H1 (cell line): ENCODE data around the gene TMEM51. TPM values are rescaled to one million over a fixed set of nuclear protein-coding genes. Genes with fewer than 3 reads are reported as not detected.

Source experiments
- CTCF ChIA-PET: fragments of 300-600 bp; sonication (Branson Sonifier 250); formaldehyde crosslinking; loops from one replicate; lab custom pipeline; 2021; ENCODE audit not compliant: partially characterized antibody; lab: Charles Lee
- POLR2A ChIA-PET: fragments of 300-600 bp; sonication (Branson Sonifier 250); formaldehyde crosslinking; loops from one replicate; lab custom pipeline; 2021; ENCODE audit warnings: inconsistent platforms; ENCODE audit not compliant: partially characterized antibody; lab: Charles Lee
- DNase-seq, 2 experiments: peaks; one replicate each; pipeline versions ENCODE4 v3.0.0 to v3.0.0-alpha.2; 2010 to 2022; ENCODE audit warnings: low spot score in 2 of 2, low read depth in 1 of 2, mixed read lengths in 1 of 2
- FAIRE-seq: peaks from 2 replicates; lab custom pipeline; 2011; peaks lifted over from hg19 to GRCh38; lab: Jason Lieb, UNC
- H2AFZ ChIP-seq: 2 replicates; pipeline ENCODE4 v1.8.1; 2012; ENCODE audit warnings: low read length, inconsistent platforms
- H2AK5ac ChIP-seq: 2 replicates; pipeline ENCODE4 v1.6.1; 2013; ENCODE audit warnings: low read depth, low read length
- H2BK120ac ChIP-seq: replicated peaks from 2 replicates; pipeline ENCODE3; 2013; ENCODE audit warnings: low read depth, low read length, inconsistent platforms
- H2BK12ac ChIP-seq: 2 replicates; pipeline ENCODE4 v1.6.1; 2013; ENCODE audit warnings: low read depth, low read length
- H2BK15ac ChIP-seq: 2 replicates; pipeline ENCODE4 v1.6.1; 2013; ENCODE audit warnings: low read length
- H2BK20ac ChIP-seq: 2 replicates; pipeline ENCODE4 v1.6.1; 2013; ENCODE audit warnings: low read length
- H2BK5ac ChIP-seq: 2 replicates; pipeline ENCODE4 v1.6.1; 2013; ENCODE audit warnings: low read depth, low read length
- H3K14ac ChIP-seq: 2 replicates; pipeline ENCODE4 v1.6.1; 2013; ENCODE audit warnings: inconsistent platforms; ENCODE audit not compliant: insufficient read length
- H3K18ac ChIP-seq: 2 replicates; pipeline ENCODE4 v1.6.1; 2013; ENCODE audit warnings: low read length; ENCODE audit errors: extremely low read depth
- H3K23ac ChIP-seq: 2 replicates; pipeline ENCODE4 v1.6.1; 2013; ENCODE audit warnings: inconsistent platforms; ENCODE audit not compliant: insufficient read length
- H3K23me2 ChIP-seq: 2 replicates; pipeline ENCODE4 v1.6.1; 2013; ENCODE audit warnings: low read depth, low read length
- H3K27ac ChIP-seq: 2 replicates; pipeline ENCODE4 v1.6.1; 2011; ENCODE audit warnings: low read depth, low read length, inconsistent platforms
- H3K27me3 ChIP-seq, 4 experiments: replicated peaks in 1 of 4; 1 replicate in 1 of 4; 2 replicates in 3 of 4; pipeline versions ENCODE4 v1.6.1 to v1.8.1; 2011 to 2013; ENCODE audit warnings: low read length in 3 of 4, mild to moderate bottlenecking in 3 of 4, inconsistent platforms in 2 of 4, mixed read lengths in 2 of 4, moderate library complexity in 1 of 4; ENCODE audit not compliant: control insufficient read depth in 3 of 4, insufficient read depth in 3 of 4; ENCODE audit errors: extremely low read depth in 1 of 4
- H3K36me3 ChIP-seq, 4 experiments: 2 replicates each; pipeline versions ENCODE4 v1.6.1 to v1.8.1; 2011 to 2013; ENCODE audit warnings: mild to moderate bottlenecking in 4 of 4, low read length in 3 of 4, moderate library complexity in 2 of 4, control low read depth in 1 of 4, inconsistent platforms in 1 of 4; ENCODE audit not compliant: insufficient read depth in 4 of 4, control insufficient read depth in 2 of 4
- H3K4ac ChIP-seq: replicated peaks from 2 replicates; pipeline ENCODE3; 2013; ENCODE audit warnings: low read length, low read depth, mixed read lengths, inconsistent platforms; ENCODE audit not compliant: insufficient read length
- H3K4me1 ChIP-seq, 4 experiments: replicated peaks in 1 of 4; 1 replicate in 1 of 4; 2 replicates in 3 of 4; pipeline versions ENCODE4 v1.6.1 to v1.8.1; 2011 to 2013; ENCODE audit warnings: low read length in 3 of 4, inconsistent platforms in 2 of 4, mixed read lengths in 1 of 4; ENCODE audit not compliant: insufficient read depth in 4 of 4, control insufficient read depth in 3 of 4
- H3K4me2 ChIP-seq, 2 experiments: 2 replicates each; pipeline versions ENCODE4 v1.6.1 to v1.8.1; 2011 to 2013; ENCODE audit warnings: low read depth in 2 of 2, low read length in 2 of 2, control low read depth in 1 of 2, inconsistent platforms in 1 of 2, mild to moderate bottlenecking in 1 of 2; ENCODE audit not compliant: insufficient read depth in 1 of 2
- H3K4me3 ChIP-seq, 4 experiments: fragments of 200-600, 300-600 bp in 1 of 4; sonication (generic), shearing (Covaris generic), sonication (Bioruptor Twin) in 1 of 4; 2 replicates each; pipeline versions ENCODE4 v1.5.1 to v1.8.1; 2011 to 2016; ENCODE audit warnings: low read length in 4 of 4, low read depth in 3 of 4, control low read depth in 2 of 4, inconsistent platforms in 2 of 4, mild to moderate bottlenecking in 2 of 4, mixed read lengths in 1 of 4, moderate library complexity in 1 of 4; ENCODE audit not compliant: insufficient read depth in 2 of 4; ENCODE audit errors: extremely low read depth in 1 of 4
- H3K56ac ChIP-seq: replicated peaks from 2 replicates; pipeline ENCODE3; 2013; ENCODE audit warnings: low read depth, mild to moderate bottlenecking, mixed read lengths, low read length, inconsistent platforms; ENCODE audit not compliant: insufficient read length
- H3K79me1 ChIP-seq: 2 replicates; pipeline ENCODE4 v1.6.1; 2013; ENCODE audit warnings: low read depth, low read length, control low read depth
- H3K79me2 ChIP-seq, 2 experiments: 2 replicates each; pipeline versions ENCODE4 v1.6.1 to v1.8.1; 2012 to 2013; ENCODE audit warnings: low read length in 2 of 2, mild to moderate bottlenecking in 2 of 2, inconsistent platforms in 1 of 2; ENCODE audit not compliant: insufficient read depth in 2 of 2, control insufficient read depth in 1 of 2
- H3K9ac ChIP-seq, 4 experiments: replicated peaks in 1 of 4; 1 replicate in 1 of 4; 2 replicates in 3 of 4; pipeline versions ENCODE4 v1.6.1 to v1.8.1; 2011 to 2013; ENCODE audit warnings: low read depth in 3 of 4, low read length in 3 of 4, control low read depth in 2 of 4, mild to moderate bottlenecking in 2 of 4, moderate library complexity in 2 of 4, inconsistent platforms in 1 of 4; ENCODE audit errors: extremely low read depth in 1 of 4
- H3K9me3 ChIP-seq, 2 experiments: 2 replicates each; pipeline versions ENCODE4 v1.6.1 to v1.8.1; 2012 to 2013; ENCODE audit warnings: mild to moderate bottlenecking in 2 of 2, moderate library complexity in 2 of 2, control low read depth in 1 of 2, inconsistent platforms in 1 of 2, low read depth in 1 of 2, low read length in 1 of 2, mixed read lengths in 1 of 2; ENCODE audit not compliant: insufficient read depth in 2 of 2
- H4K20me1 ChIP-seq, 2 experiments: replicated peaks in 1 of 2; 2 replicates each; pipeline versions ENCODE3 to v1.8.1; 2011 to 2013; ENCODE audit warnings: inconsistent platforms in 2 of 2, low read length in 2 of 2, mild to moderate bottlenecking in 1 of 2; ENCODE audit not compliant: insufficient read depth in 2 of 2, control insufficient read depth in 1 of 2
- H4K5ac ChIP-seq: 2 replicates; pipeline ENCODE4 v1.6.1; 2013; ENCODE audit warnings: low read length, low read depth, mixed read lengths, inconsistent platforms; ENCODE audit not compliant: insufficient read length
- H4K8ac ChIP-seq: 2 replicates; pipeline ENCODE4 v1.8.0; 2013; ENCODE audit warnings: mild to moderate bottlenecking, moderate library complexity, low read length, inconsistent platforms; ENCODE audit not compliant: insufficient read depth; ENCODE audit errors: extremely low read depth
- H4K91ac ChIP-seq: replicated peaks from 2 replicates; pipeline ENCODE3; 2013; ENCODE audit warnings: low read length, mixed read lengths, inconsistent platforms; ENCODE audit not compliant: insufficient read length
- BCL11A ChIP-seq, 2 experiments: IDR thresholded peaks; one replicate each; pipeline ENCODE4 v1.6.1; 2011; ENCODE audit warnings: low read depth in 2 of 2, low read length in 2 of 2, mild to moderate bottlenecking in 2 of 2
- CBX8 ChIP-seq: fragments of 300-800, 300-1000 bp; sonication (generic); IDR thresholded peaks from 2 replicates; pipeline ENCODE4 v1.7.1; 2016; ENCODE audit warnings: low read depth, low read length, borderline replicate concordance
- GABPA ChIP-seq: IDR thresholded peaks from 2 replicates; pipeline ENCODE4 v1.6.1; 2011; ENCODE audit warnings: mild to moderate bottlenecking, low read length, moderate library complexity, borderline replicate concordance; ENCODE audit not compliant: insufficient read depth
- JUN ChIP-seq: IDR thresholded peaks from 2 replicates; pipeline ENCODE4 v1.6.1; 2011; ENCODE audit warnings: low read depth, mild to moderate bottlenecking, improper control_type of control experiment, low read length
- KDM1A ChIP-seq: fragments of 200-600, 300-600 bp; sonication (generic); IDR thresholded peaks from 2 replicates; pipeline ENCODE4 v1.7.1; 2016; ENCODE audit warnings: mild to moderate bottlenecking, low read length, borderline replicate concordance
- PHF8 ChIP-seq: fragments of 200-600 bp; sonication (generic); conservative IDR thresholded peaks from 2 replicates; pipeline ENCODE4 v1.7.1; 2012; ENCODE audit warnings: low read depth, mild to moderate bottlenecking, inconsistent platforms, low read length, moderate library complexity
- POLR2AphosphoS5 ChIP-seq: IDR thresholded peaks from 2 replicates; pipeline ENCODE4 v1.6.1; 2011; ENCODE audit warnings: low read depth, low read length
- RNF2 ChIP-seq: fragments of 200-900, 300-1000 bp; sonication (generic); IDR thresholded peaks from 2 replicates; pipeline ENCODE4 v1.7.1; 2016; ENCODE audit warnings: borderline replicate concordance, low read depth, mild to moderate bottlenecking, antibody characterized with exemption, low read length; ENCODE audit not compliant: poor library complexity, severe bottlenecking; ENCODE audit errors: missing control alignments
- SIRT6 ChIP-seq: IDR thresholded peaks from one replicate; pipeline ENCODE4 v1.7.1; 2012; ENCODE audit warnings: low read length, inconsistent platforms
- SP2 ChIP-seq: IDR thresholded peaks from 2 replicates; pipeline ENCODE4 v1.6.1; 2012; ENCODE audit warnings: mild to moderate bottlenecking, low read length, inconsistent platforms
- SUZ12 ChIP-seq: fragments of 200-600 bp; sonication (generic); IDR thresholded peaks from 2 replicates; pipeline ENCODE4 v1.6.1; 2012; ENCODE audit warnings: mild to moderate bottlenecking, inconsistent platforms, low read length, moderate library complexity, mixed read lengths
- WGBS, 2 experiments: shearing (Covaris generic) in 1 of 2; methylation state at CpG; one replicate each; pipeline versions ENCODE4 v1.1.6 to v1.1.7; 2013 to 2015; ENCODE audit warnings: low lambda C conversion rate in 2 of 2, mixed read lengths in 2 of 2, inconsistent platforms in 1 of 2, low coverage in 1 of 2, missing lambda C conversion rate in 1 of 2; ENCODE audit not compliant: insufficient replicate concordance in 2 of 2, insufficient coverage in 1 of 2, insufficient read length in 1 of 2; ENCODE audit errors: extremely low coverage in 1 of 2, missing lambda C conversion rate in 1 of 2; 5-methylcytosine and 5-hydroxymethylcytosine counted together
- polyA plus RNA-seq, 7 experiments: library from polyadenylated mRNA; depleted of rRNA in 3 of 7; stranded (reverse) in 5 of 7; unstranded in 2 of 7; fragments of >200 nt in 5 of 7; fragments of 200-250 nt in 2 of 7; gene quantifications; 1 replicate in 5 of 7; 2 replicates in 1 of 7; 4 replicates in 1 of 7; pipeline versions ENCODE4 v1.2.1 to v1.2.3, GENCODE V29; 2011 to 2013; ENCODE audit warnings: missing spikeins in 2 of 7, mixed read lengths in 2 of 7
- total RNA-seq: library from RNA; stranded (reverse); fragmentation: NEBNext Ultra II Directional; extraction: Animal tissue kit (Norgen Biotek cat#: 25700); gene quantifications from 2 replicates; pipeline ENCODE4 v1.2.1, GENCODE V29; 2021

The TMEM51 gene
- total and polyA plus RNA-seq, 2 of the 8 experiments (the other 6 are each of a cell fraction or from before 2014, with no cell fraction given): 9.9 to 10.7 TPM

DNA sequence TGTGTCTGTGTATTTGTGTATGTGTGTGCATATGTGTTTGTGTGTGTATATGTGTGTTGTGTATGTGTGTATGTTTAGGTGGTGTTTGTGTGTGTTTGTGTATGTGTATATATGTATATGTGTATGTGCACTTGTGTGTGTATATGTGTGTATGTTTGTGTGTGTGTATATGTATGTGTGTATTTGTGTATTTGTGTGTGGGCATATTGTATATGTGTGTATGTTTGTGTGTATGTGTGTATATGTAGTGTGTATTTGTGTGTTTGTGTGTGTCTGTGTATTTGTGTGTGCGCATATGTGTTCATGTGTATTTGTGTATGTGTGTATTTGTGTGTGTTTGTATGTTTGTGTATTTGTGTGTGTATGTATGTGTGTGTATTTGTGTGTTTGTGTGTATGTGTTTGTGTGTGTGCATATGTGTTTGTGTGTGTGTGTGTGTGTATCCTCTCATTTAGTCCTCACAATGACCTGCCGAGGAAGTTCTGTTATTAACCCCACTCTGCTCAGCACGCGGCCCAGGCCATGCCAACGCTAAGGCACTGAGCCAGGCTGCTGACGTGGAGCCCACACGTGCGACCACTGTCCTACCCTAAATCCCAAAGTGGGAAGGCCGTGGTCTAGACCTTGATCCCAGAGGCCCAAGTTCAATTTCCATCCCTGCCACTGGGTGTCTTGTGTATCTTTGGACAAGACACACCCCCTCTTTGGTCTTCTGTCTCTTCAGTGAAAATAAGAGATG lies 43.2 kb upstream of the TMEM51 start:
- H2BK12ac ChIP-seq: no peak overlapping the region
- H3K23me2 ChIP-seq: peaks cover 9% of the 10 kb centered on the region; the same call in 1 of the 2 replicates
- no peak overlapping the region for H3K14ac ChIP-seq
- H2BK15ac ChIP-seq: peak overlapping the region; percentile 40; the same call in 1 of the 2 replicates
- H2BK5ac ChIP-seq: no peak overlapping the region
- peak overlapping the region; percentile 22 for H4K91ac ChIP-seq
- FAIRE-seq (no peak), DNase-seq (no peak)
- no peak overlapping the region for H2AFZ ChIP-seq
- H4K5ac ChIP-seq: no peak overlapping the region
- H3K23ac ChIP-seq: no peak overlapping the region
- no peak overlapping the region for H3K4me3 ChIP-seq
- no peaks in the 10 kb centered on the region; a peak in 1 of 7 replicates for H3K27me3 ChIP-seq
- H3K9me3 ChIP-seq: no peaks in the 10 kb centered on the region
- no peak overlapping the region for H3K4me2 ChIP-seq
- peaks cover 0 to 2% of the 10 kb centered on the region in 2 experiments for H4K20me1 ChIP-seq
- H2BK20ac ChIP-seq: no peak overlapping the region
- H3K79me1 ChIP-seq: no peaks in the 10 kb centered on the region
- peaks cover 0 to 3% (median 0%) of the 10 kb centered on the region in 4 experiments; a peak in 1 of 8 replicates for H3K36me3 ChIP-seq
- no peak overlapping the region for H2AK5ac ChIP-seq
- no peaks in the 10 kb centered on the region for H3K79me2 ChIP-seq
- no peak overlapping the region for H3K9ac ChIP-seq
- ChIA-PET CTCF (interaction anchor here (0.6 to 2.9 kb wide), 20 partner anchors 11 to 306 kb away, joined by 3 to 24 read pairs (median 4); partner anchors contain the start of gene TMEM51), POLR2A (interaction anchor here (1.1 kb wide), 1 partner anchor 138 kb away, joined by 3 read pairs; no protein-coding TSS in a partner anchor)
- H3K4me1 ChIP-seq: peaks cover 14 to 32% (median 16%) of the 10 kb centered on the region in 4 experiments
- H4K8ac ChIP-seq: no peak overlapping the region
- no peak overlapping the region for H3K4ac ChIP-seq
- 84% methylated on average over 9 of the region's 9 CpGs; no CpG with 5 or more reads in 1 of the 2 experiments for WGBS, 2 experiments
- peak overlapping the region; percentile 84 for H3K56ac ChIP-seq
- no peak overlapping the region for H2BK120ac ChIP-seq
- TF ChIP-seq CBX8 (no peak), SIRT6 (no peak), RNF2 (no peak), KDM1A (no peak), GABPA (no peak), SUZ12 (no peak), SP2 (no peak), PHF8 (no peak), JUN (no peak), POLR2AphosphoS5 (no peak), BCL11A (IDR thresholded peaks at IDR 0.05; ENCODE audit: low read depth in 2 of 2, low read length in 2 of 2) (no peak)
- H3K18ac ChIP-seq: no peak overlapping the region
- no peak overlapping the region for H3K27ac ChIP-seq
